SJCRH30 (cell line): ENCODE results near the gene TENM4. TPM values are rescaled to one million over a fixed set of nuclear protein-coding genes. Genes with fewer than 3 reads are reported as not detected.
A peak's percentile ranks its signal among the peaks of the same experiment; 100 is the strongest.
"Not testable (repeated sequence)": the region's sequence is repeated elsewhere in the genome, so short reads cannot be mapped to it uniquely, and the experiment has no call there.

Experiments
- DNase-seq, 2 experiments: peaks; one replicate each; pipeline ENCODE4 v3.0.0-alpha.2; 2015 to 2020
- H3K27ac ChIP-seq: fragments of 250-450 bp; sonication (Bioruptor Pico); 2 replicates; pipeline ENCODE4 v1.5.1; 2020; ENCODE audit warnings: mild to moderate bottlenecking, moderate library complexity
- H3K27me3 ChIP-seq: fragments of 250-450 bp; sonication (Bioruptor Pico); 2 replicates; pipeline ENCODE4 v1.5.1; 2020; ENCODE audit warnings: mild to moderate bottlenecking, moderate library complexity
- H3K36me3 ChIP-seq: fragments of 250-450 bp; sonication (Bioruptor Pico); 2 replicates; pipeline ENCODE4 v1.5.1; 2020; ENCODE audit warnings: mild to moderate bottlenecking, moderate library complexity
- H3K4me1 ChIP-seq: fragments of 250-450 bp; sonication (Bioruptor Pico); 2 replicates; pipeline ENCODE4 v1.5.1; 2020; ENCODE audit warnings: mild to moderate bottlenecking, moderate library complexity
- H3K4me3 ChIP-seq: fragments of 250-450 bp; sonication (Bioruptor Pico); 2 replicates; pipeline ENCODE4 v1.5.1; 2020; ENCODE audit warnings: mild to moderate bottlenecking, moderate library complexity
- H3K9me3 ChIP-seq: fragments of 250-450 bp; sonication (Bioruptor Pico); replicated peaks from 2 replicates; pipeline ENCODE4 v1.5.1; 2020; ENCODE audit warnings: mild to moderate bottlenecking, moderate library complexity
- total RNA-seq: library from RNA; depleted of rRNA; stranded (reverse); fragments of >200 nt; shearing (Covaris generic); gene quantifications from 2 replicates; pipeline ENCODE4 v1.2.3, GENCODE V29; 2014

TENM4 gene
- total RNA-seq, 1 experiment from 2014 or later, result 0.53 TPM

GRCh38 chr11:79196950-79197349 lies 243.9 kb downstream of the TENM4 start:
- no peaks in the 10 kb centered on the region for H3K9me3 ChIP-seq
- no peaks in the 10 kb centered on the region for H3K4me1 ChIP-seq
- no peaks in the 10 kb centered on the region for H3K36me3 ChIP-seq
- H3K4me3 ChIP-seq, result no peak overlapping the region
- H3K27ac ChIP-seq, result no peak overlapping the region
- no peaks in the 10 kb centered on the region for H3K27me3 ChIP-seq
- no peak for DNase-seq

DNA sequence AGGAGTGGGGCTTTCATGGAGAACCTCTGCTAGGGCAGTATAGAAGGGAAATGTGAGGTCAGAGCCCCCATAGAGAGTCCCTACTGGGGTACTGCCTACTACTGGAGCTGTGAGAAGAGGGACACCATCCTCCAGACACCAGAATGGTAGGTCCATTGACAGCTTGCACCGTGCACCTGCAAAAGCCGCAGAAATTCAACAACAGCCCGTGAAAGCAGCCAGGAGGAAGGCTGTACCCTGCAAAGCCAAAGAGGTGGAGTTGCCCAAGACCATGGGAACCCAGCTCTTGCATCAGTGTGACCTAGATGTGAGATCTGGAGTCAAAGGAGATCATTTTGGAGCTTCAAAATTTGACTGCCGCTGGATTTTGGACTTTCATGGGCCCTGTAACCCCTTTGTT lies 245.6 kb downstream of the TENM4 start:
- DNase-seq, result no peak
- no peaks in the 10 kb centered on the region for H3K4me1 ChIP-seq
- H3K36me3 ChIP-seq, result no peaks in the 10 kb centered on the region
- H3K27ac ChIP-seq, result no peak overlapping the region
- no peak overlapping the region for H3K4me3 ChIP-seq
- no peaks in the 10 kb centered on the region for H3K9me3 ChIP-seq
- H3K27me3 ChIP-seq, result no peaks in the 10 kb centered on the region

DNA sequence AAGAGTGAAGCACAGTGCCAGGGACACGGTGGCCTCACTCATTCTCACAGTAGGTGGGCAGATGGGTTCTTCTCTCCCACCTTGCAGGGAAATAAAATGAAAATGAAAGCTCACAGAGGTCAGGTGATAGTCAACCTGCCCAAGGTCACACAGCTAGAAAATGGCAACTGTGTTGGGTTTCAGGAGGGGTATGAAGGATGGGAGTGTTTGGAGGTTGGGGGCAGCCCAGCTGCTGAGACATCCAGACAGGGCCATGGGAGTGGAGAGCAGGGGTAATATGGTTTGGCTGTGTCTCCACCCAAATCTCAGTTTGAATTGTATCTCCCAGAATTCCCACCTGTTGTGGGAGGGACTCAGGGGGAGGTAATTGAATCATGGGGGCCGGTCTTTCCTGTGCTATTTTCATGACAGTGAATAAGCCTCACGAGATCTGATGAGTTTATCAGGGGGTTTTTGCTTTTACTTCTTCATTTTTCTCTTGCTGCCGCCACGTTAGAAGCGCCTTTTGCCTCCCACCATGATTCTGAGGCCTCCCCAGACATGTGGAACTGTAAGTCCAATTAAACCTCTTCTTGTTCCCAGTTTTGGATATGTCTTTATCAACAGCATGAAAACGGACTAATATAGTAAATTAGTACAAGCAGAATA lies 247.0 kb downstream of the TENM4 start:
- Histone ChIP-seq H3K27me3 (no peaks in the 10 kb centered on the region), H3K4me1 (no peaks in the 10 kb centered on the region), H3K27ac (no peak overlapping the region), H3K36me3 (no peaks in the 10 kb centered on the region), H3K9me3 (no peaks in the 10 kb centered on the region), H3K4me3 (no peak overlapping the region)
- no peak for DNase-seq

DNA sequence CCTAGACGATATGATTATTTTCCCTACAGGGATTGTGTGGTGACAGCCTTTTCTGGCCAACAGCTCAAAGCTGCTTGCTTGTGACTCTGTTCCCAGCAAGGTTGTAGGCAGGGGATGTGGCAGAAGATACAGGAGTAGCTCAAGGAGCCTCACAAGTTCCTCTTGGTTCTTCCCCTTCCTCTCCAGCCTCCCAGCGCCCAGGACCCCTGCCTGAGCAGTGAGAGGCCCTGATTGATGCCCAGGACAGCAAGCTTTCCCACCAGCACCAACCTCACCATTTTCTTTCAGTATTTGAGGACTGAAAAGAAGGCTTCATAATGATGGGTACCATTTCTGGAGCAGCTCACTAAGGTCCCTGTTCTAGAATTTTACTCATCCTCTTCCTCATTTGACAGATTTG lies 248.0 kb downstream of the TENM4 start:
- no peaks in the 10 kb centered on the region for H3K9me3 ChIP-seq
- H3K27me3 ChIP-seq, result no peaks in the 10 kb centered on the region

DNA sequence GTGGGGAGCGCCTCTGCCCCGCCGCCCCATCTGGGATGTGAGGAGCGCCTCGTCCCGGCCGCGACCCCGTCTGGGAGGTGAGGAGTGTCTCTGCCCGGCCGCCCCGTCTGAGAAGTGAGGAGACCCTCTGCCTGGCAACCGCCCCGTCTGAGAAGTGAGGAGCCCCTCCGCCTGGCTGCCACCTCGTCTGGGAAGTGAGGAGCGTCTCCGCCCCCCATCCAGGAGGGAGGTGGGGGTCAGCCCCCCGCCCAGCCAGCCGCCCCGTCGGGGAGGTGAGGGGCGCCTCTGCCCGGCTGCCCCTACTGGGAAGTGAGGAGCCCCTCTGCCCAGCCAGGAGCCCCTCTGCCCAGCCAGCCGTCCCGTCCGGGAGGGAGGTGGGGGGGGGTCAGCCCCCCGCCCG lies 249.1 kb downstream of the TENM4 start:
- DNase-seq, H3K27me3 ChIP-seq, H3K4me1 ChIP-seq, H3K36me3 ChIP-seq, H3K4me3 ChIP-seq, H3K27ac ChIP-seq, H3K9me3 ChIP-seq: not testable (repeated sequence)

More for the DNA sequence above, 248.0 kb downstream of the TENM4 start:
- Histone ChIP-seq H3K4me1 (no peaks in the 10 kb centered on the region), H3K4me3 (no peak overlapping the region), H3K36me3 (no peaks in the 10 kb centered on the region), H3K27ac (no peak overlapping the region)
- no peak for DNase-seq

- H3K27me3 ChIP-seq, DNase-seq, H3K9me3 ChIP-seq, H3K36me3 ChIP-seq, H3K4me3 ChIP-seq, H3K4me1 ChIP-seq, H3K27ac ChIP-seq: not testable (repeated sequence)
Measured at GRCh38 chr11:79190553-79190952, 250.3 kb downstream of the TENM4 start.

DNA sequence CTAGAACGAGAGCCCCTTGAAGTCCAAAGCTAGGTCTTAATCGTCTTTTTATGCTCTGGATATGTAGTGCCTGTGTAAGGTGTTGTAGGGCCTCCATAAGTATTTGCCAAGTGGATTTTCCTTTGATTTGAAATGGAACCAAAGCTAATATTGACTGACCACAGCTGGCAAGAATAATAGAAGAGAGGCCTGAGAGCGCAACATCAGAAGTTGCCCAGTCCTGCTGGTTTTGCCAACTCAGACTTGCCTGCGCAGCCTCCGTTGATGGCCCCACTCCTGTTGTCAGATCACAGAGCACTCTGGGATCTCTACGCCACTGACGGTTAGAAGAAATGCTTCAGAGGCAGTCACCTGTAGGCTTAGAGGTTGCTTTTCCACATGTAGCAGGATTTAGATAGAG lies 251.2 kb downstream of the TENM4 start:
- DNase-seq, result no peak
- no peaks in the 10 kb centered on the region for H3K9me3 ChIP-seq
- no peaks in the 10 kb centered on the region for H3K27me3 ChIP-seq
- H3K4me3 ChIP-seq, result no peak overlapping the region
- no peaks in the 10 kb centered on the region for H3K36me3 ChIP-seq
- no peaks in the 10 kb centered on the region for H3K4me1 ChIP-seq
- no peak overlapping the region for H3K27ac ChIP-seq

DNA sequence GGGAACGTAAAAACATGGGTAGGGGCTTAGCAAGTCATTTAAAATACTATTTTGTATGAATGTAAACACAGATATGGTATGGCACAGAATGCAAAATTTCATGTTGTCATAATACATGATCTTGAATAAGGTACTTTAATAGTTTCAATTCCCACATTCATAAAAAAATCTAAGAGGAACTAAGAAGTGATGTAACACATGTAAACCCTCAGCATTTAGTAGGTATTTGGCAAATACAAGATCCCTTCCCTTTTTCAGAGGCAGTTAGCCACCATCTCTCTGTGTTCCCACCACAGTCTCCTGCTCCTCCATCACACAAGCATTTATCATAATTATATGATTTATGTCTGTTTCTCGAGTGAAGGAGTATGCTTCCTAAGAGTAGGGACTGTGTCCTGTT lies 251.8 kb downstream of the TENM4 start:
- no peak for DNase-seq
- Histone ChIP-seq H3K4me1 (no peaks in the 10 kb centered on the region), H3K27ac (no peak overlapping the region), H3K36me3 (no peaks in the 10 kb centered on the region), H3K4me3 (no peak overlapping the region), H3K9me3 (no peaks in the 10 kb centered on the region), H3K27me3 (no peaks in the 10 kb centered on the region)

DNA sequence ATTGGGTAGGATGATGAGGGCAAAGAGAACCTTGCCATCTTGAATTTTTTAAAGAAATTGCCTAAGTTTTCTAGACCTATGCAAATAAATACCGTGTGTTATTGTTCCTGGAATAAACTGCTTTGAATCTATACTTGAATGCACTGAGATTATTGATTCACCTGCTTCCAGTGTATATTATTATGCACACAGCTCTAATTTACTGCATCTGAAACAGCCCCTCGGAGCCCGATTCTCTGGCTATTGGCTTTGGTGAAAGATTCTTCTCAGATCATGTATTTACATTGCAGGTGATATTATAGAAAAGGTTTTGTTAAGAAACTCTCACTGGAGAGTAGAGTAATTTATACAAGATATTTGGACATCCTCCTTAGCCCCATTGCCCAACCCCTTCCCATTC lies 254.2 kb downstream of the TENM4 start:
- Histone ChIP-seq H3K4me1 (no peaks in the 10 kb centered on the region), H3K27ac (no peak overlapping the region), H3K36me3 (no peaks in the 10 kb centered on the region), H3K27me3 (no peaks in the 10 kb centered on the region), H3K9me3 (no peaks in the 10 kb centered on the region), H3K4me3 (no peak overlapping the region)
- DNase-seq, result no peak

DNA sequence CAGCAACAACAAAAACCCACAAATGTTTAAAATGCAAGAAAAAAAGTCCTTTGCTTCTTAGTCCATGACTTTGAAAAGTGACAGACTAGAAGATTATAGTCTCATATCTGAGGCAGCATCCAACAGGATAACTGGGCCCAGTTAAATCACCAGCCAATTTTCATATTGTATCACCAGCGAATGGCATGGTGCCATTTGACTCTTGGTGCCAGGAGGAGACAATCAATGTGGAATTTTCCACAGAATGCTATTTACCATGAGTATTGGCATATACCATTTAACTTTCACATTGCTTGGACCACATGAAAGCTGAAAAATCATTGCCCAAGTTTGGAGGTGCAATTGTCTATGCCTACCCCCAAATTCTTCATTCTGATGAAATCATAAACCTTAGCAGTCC lies 255.5 kb downstream of the TENM4 start:
- Histone ChIP-seq H3K27ac (no peak overlapping the region), H3K27me3 (no peaks in the 10 kb centered on the region), H3K4me1 (no peaks in the 10 kb centered on the region), H3K9me3 (no peaks in the 10 kb centered on the region), H3K36me3 (no peaks in the 10 kb centered on the region), H3K4me3 (no peak overlapping the region)
- no peak for DNase-seq

DNA sequence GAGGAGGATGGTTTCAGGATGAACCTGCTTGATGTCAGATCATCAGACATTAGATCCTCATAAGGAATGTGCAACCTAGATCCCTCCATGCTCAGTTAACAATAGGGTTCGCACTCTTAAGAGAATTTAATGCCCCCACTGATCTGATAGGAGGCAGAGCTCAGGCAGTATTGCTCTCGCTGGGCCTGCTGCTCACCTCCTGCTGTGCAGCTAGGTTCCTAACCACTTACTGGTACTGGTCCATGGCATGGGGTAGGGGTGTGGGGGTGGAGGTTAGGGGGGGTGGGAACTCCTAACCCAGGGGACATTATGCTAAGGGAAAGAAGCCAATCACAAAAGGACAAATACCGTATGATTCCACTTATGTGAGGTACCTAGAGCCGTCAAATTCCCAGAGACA lies 256.5 kb downstream of the TENM4 start:
- H3K27me3 ChIP-seq, result no peaks in the 10 kb centered on the region
- no peaks in the 10 kb centered on the region for H3K36me3 ChIP-seq
- no peak overlapping the region for H3K27ac ChIP-seq
- DNase-seq, result no peak
- no peaks in the 10 kb centered on the region for H3K4me1 ChIP-seq
- H3K4me3 ChIP-seq, result no peak overlapping the region
- H3K9me3 ChIP-seq, result no peaks in the 10 kb centered on the region

DNA sequence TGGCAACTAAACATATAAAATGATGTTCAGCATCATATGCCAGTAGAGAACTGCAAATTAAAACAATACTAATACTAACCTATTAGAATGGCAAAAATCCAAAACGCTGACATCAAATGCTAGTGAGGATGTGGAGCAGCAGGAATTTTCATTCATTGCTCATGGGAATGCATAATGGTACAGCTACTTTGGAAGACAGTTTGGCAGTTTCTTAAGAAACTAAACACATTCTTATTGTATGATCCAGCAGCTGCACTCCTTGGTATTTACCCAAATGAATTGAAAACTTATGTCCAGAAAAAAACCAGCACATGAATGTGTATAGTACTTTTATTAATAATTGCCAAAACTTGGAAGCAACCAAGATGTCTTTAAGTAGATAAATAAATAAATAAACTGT lies 258.0 kb downstream of the TENM4 start:
- Histone ChIP-seq H3K9me3 (no peaks in the 10 kb centered on the region), H3K27ac (no peak overlapping the region), H3K27me3 (no peaks in the 10 kb centered on the region), H3K4me1 (no peaks in the 10 kb centered on the region), H3K36me3 (no peaks in the 10 kb centered on the region), H3K4me3 (no peak overlapping the region)
- no peak for DNase-seq

GRCh38 chr11:79179087-79179486 lies 261.7 kb downstream of the TENM4 start:
- H3K9me3 ChIP-seq, result no peaks in the 10 kb centered on the region
- no peak for DNase-seq
- no peaks in the 10 kb centered on the region for H3K27me3 ChIP-seq
- H3K27ac ChIP-seq, result no peak overlapping the region
- no peaks in the 10 kb centered on the region for H3K36me3 ChIP-seq
- H3K4me3 ChIP-seq, result no peak overlapping the region
- no peaks in the 10 kb centered on the region for H3K4me1 ChIP-seq

DNA sequence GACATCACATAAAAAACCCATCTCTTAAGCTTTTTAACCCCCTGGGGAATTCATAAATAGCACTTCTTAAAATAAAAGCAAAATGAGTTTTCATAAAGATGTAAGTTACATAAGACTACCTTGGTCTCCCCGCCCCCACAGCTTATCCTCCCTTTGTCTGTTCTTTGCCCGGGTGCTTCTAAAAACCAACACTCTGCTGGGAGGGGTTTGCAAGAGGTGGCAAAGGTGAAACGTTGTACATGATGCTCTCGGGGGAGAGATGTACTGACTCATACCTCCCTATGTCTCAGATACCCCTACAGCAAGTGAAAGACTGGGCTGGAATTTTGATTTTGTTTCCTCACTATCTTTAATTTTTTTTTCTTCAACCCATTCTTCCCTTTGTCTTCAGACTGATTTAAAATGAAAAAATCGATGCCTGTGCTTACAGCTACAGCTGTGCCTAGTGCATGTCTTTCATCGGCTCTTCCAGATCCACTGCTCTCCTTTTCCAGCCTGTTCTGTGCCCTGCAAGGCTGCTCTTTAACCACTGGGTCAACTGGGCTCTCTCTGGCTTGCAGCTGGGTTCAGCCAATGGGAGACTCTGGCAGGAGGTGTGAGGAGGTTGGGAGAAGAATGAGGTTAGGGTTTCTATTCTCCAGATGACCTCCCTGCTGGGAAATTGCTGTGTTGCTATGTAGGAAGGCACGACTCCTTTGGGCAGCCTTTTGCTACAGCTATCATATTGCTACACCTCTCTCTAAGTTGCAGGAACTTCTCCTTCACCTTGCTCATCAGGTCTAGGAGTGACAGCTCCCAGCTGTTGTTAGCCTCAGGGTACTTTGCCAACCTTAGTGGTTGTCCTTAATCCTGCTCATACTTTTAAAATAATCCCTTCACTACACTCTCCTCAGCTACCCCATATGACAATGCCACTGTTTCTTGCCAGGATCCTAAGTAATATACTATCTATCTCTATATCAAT lies 266.5 kb downstream of the TENM4 start:
- H3K27me3 ChIP-seq, result no peaks in the 10 kb centered on the region
- no peak overlapping the region for H3K4me3 ChIP-seq
- H3K27ac ChIP-seq, result no peak overlapping the region
- no peaks in the 10 kb centered on the region for H3K4me1 ChIP-seq
- peak; percentile 15 to 48 for DNase-seq
- no peaks in the 10 kb centered on the region for H3K36me3 ChIP-seq
- H3K9me3 ChIP-seq, result no peaks in the 10 kb centered on the region

DNA sequence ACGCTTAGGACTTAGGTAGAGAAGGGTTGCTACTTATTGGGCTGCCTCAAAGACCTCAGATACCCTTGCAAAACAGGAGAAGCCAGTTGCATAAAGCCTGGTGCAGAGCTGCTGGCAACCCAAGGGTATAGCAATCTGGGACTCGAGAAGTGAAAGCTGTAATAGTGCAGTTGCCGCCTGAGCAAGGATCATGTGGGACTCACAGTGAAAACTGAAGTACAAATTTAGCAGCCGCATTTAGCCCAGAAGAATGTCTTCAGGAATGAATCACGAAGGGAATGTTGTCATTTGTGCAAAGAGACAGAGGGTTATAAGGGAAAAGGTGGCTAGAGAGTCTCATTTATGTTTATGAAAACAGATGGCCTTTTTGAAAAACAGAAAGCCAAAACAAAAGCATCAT lies 267.2 kb downstream of the TENM4 start:
- Histone ChIP-seq H3K27ac (no peak overlapping the region), H3K36me3 (no peaks in the 10 kb centered on the region), H3K4me3 (no peak overlapping the region), H3K9me3 (no peaks in the 10 kb centered on the region), H3K4me1 (no peaks in the 10 kb centered on the region), H3K27me3 (no peaks in the 10 kb centered on the region)
- DNase-seq, result no peak

DNA sequence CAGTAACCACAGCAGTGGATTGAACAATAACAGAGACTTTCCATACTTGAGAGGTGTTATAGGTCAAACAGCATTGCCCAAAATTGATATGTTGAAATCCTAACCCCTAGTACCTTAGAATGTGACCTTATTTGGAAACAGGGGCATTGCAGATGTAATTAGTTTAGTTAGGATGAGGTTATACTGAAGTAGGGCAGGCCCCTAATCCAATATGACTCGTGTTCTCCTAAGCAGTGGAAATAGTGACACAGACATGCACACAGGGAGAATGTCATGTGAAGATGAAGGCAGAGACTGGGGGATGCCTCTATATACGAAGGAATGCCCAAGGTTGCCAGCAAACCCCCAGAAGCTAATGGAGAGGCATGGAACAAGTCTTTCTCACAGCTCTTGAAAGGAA lies 270.5 kb downstream of the TENM4 start:
- DNase-seq, result no peak
- Histone ChIP-seq H3K27me3 (no peaks in the 10 kb centered on the region), H3K36me3 (no peaks in the 10 kb centered on the region), H3K9me3 (no peaks in the 10 kb centered on the region), H3K4me3 (no peak overlapping the region), H3K4me1 (no peaks in the 10 kb centered on the region), H3K27ac (no peak overlapping the region)
